PC-9 (cell line): Measurements from ENCODE around the gene PLXND1. TPM values are rescaled to one million over a fixed set of nuclear protein-coding genes. Genes with fewer than 3 reads are reported as not detected.
A peak's percentile ranks its signal among the peaks of the same experiment; 100 is the strongest.

Source experiments
- BruUV-seq: library from RNA; stranded (reverse); fragments of 400-500 nt; replicated peaks from 2 replicates; lab custom pipeline; 2021; lab: Mats Ljungman, UMichigan
- CTCF ChIA-PET: fragments of 300-600 bp; sonication (Branson Sonifier 250); formaldehyde crosslinking; loops from one replicate; lab custom pipeline; 2022; ENCODE audit warnings: antibody characterized with exemption; lab: Charles Lee
- POLR2A ChIA-PET: fragments of 300-600 bp; sonication (Branson Sonifier 250); formaldehyde crosslinking; loops from one replicate; lab custom pipeline; 2022; ENCODE audit warnings: antibody characterized with exemption; ENCODE audit not compliant: unreplicated experiment; lab: Charles Lee
- DNase-seq, 2 experiments: peaks; one replicate each; pipeline versions ENCODE4 v3.0.0 to v3.0.0-alpha.2; 2015 to 2022; ENCODE audit warnings: mixed read lengths in 1 of 2
- H2AFZ ChIP-seq: fragments of 200-600 bp; sonication (generic); 2 replicates; pipeline ENCODE4 v1.8.1; 2017; ENCODE audit warnings: antibody characterized with exemption
- H3F3A ChIP-seq: fragments of 200-600 bp; sonication (generic); 2 replicates; pipeline ENCODE4 v1.8.1; 2017; ENCODE audit warnings: antibody characterized with exemption, mild to moderate bottlenecking, low read depth; ENCODE audit not compliant: insufficient read depth
- H3K27ac ChIP-seq: fragments of 200-600 bp; sonication (generic); 2 replicates; pipeline ENCODE4 v1.6.1; 2016; ENCODE audit warnings: mixed run types
- H3K27me3 ChIP-seq: fragments of 200-600 bp; sonication (generic); 2 replicates; pipeline ENCODE4 v1.6.1; 2016; ENCODE audit warnings: low read depth, mixed run types; ENCODE audit not compliant: insufficient read depth
- H3K36me3 ChIP-seq: fragments of 200-600 bp; sonication (generic); 2 replicates; pipeline ENCODE4 v1.6.1; 2016; ENCODE audit warnings: low read depth, mixed run types
- H3K4me1 ChIP-seq: fragments of 200-600 bp; sonication (generic); replicated peaks from 2 replicates; pipeline ENCODE4 v1.6.1; 2016; ENCODE audit warnings: mixed run types; ENCODE audit not compliant: insufficient read depth
- H3K4me2 ChIP-seq: fragments of 200-600 bp; sonication (generic); 2 replicates; pipeline ENCODE4 v1.6.1; 2017; ENCODE audit warnings: mixed run types
- H3K4me3 ChIP-seq: fragments of 200-600 bp; sonication (generic); 2 replicates; pipeline ENCODE4 v1.6.1; 2016; ENCODE audit warnings: mixed run types
- H3K79me2 ChIP-seq: fragments of 200-600 bp; sonication (generic); 2 replicates; pipeline ENCODE4 v1.6.1; 2017; ENCODE audit warnings: low read depth, mixed run types
- H3K9me2 ChIP-seq: fragments of 200-600 bp; sonication (generic); 2 replicates; pipeline ENCODE4 v1.8.1; 2017; ENCODE audit warnings: mild to moderate bottlenecking; ENCODE audit not compliant: insufficient read depth
- H3K9me3 ChIP-seq: fragments of 200-600 bp; sonication (generic); 2 replicates; pipeline ENCODE4 v1.8.1; 2016; ENCODE audit warnings: low read depth; ENCODE audit not compliant: insufficient read depth
- H4K20me1 ChIP-seq: fragments of 200-600 bp; sonication (generic); 2 replicates; pipeline ENCODE4 v1.8.1; 2017; ENCODE audit not compliant: insufficient read depth
- CTCF ChIP-seq: fragments of 200-600 bp; sonication (generic); conservative IDR thresholded peaks from 2 replicates; pipeline ENCODE4 v1.6.1; 2017; ENCODE audit warnings: mixed run types, antibody characterized with exemption, mild to moderate bottlenecking, moderate library complexity
- EZH2 ChIP-seq: fragments of 200-600 bp; sonication (generic); IDR thresholded peaks from 2 replicates; pipeline ENCODE4 v1.8.0; 2017; ENCODE audit warnings: antibody characterized with exemption, low read depth
- intact Hi-C: fragments of 100-400 bp; cut with micrococcal nuclease; formaldehyde crosslinking; loops from one replicate; pipeline ENCODE4 v1.10.0; 2022; ENCODE audit not compliant: unreplicated experiment
- total RNA-seq: library from RNA; stranded (reverse); gene quantifications from 2 replicates; pipeline ENCODE4 v1.2.3, GENCODE V29; 2021

The PLXND1 gene
- total RNA-seq, 1 experiment from 2014 or later: 44.4 TPM

- Histone ChIP-seq H2AFZ (no peak overlapping the region), H3K27me3 (no peaks in the 10 kb centered on the region), H3K4me1 (peaks cover 9% of the 10 kb centered on the region), H3K9me2 (no peaks in the 10 kb centered on the region), H3K36me3 (no peaks in the 10 kb centered on the region), H3K79me2 (no peaks in the 10 kb centered on the region), H3K9me3 (no peaks in the 10 kb centered on the region), H3F3A (peaks cover 10% of the 10 kb centered on the region; the same call in 1 of the 2 replicates), H3K27ac (no peak overlapping the region), H3K4me3 (no peak overlapping the region), H4K20me1 (no peaks in the 10 kb centered on the region), H3K4me2 (no peak overlapping the region)
- intact Hi-C loops: loop anchor here (5.0 kb wide), 1 partner anchor 75 kb away; no protein-coding TSS in a partner anchor
- DNase-seq: no peak
- no TSS peak for BruUV-seq
- ChIA-PET CTCF (no interaction called here), POLR2A (no interaction called here)
- TF ChIP-seq EZH2: no peak
- no peak for TF ChIP-seq CTCF
Measured at GRCh38 chr3:129567176-129567705, 39.2 kb downstream of the PLXND1 start.

GRCh38 chr3:129565902-129566301, 40.6 kb downstream of the PLXND1 start:
- ChIA-PET POLR2A (no interaction called here), CTCF (no interaction called here)
- BruUV-seq: no TSS peak

GRCh38 chr3:129564981-129565644, 41.4 kb downstream of the PLXND1 start:
- no peak for TF ChIP-seq EZH2
- TF ChIP-seq CTCF: no peak
- no TSS peak for BruUV-seq
- CTCF ChIA-PET: no interaction called here
- Histone ChIP-seq H3K4me3 (no peak overlapping the region), H3K36me3 (no peaks in the 10 kb centered on the region), H3K27me3 (no peaks in the 10 kb centered on the region), H2AFZ (no peak overlapping the region), H3K4me1 (peaks cover 19% of the 10 kb centered on the region), H4K20me1 (no peaks in the 10 kb centered on the region), H3F3A (peaks cover 18% of the 10 kb centered on the region; the same call in 1 of the 2 replicates), H3K9me3 (no peaks in the 10 kb centered on the region), H3K79me2 (no peaks in the 10 kb centered on the region), H3K4me2 (0 out of 2 replicates have a peak overlapping the region, but pooled peaks have one; percentile 25), H3K27ac (0 out of 2 replicates have a peak overlapping the region, but pooled peaks have one; percentile 33), H3K9me2 (no peaks in the 10 kb centered on the region)
- intact Hi-C loops: loop anchor here (5.0 kb wide), 1 partner anchor 73 kb away; no protein-coding TSS in a partner anchor
- peak; percentile 76 to 79 for DNase-seq
- POLR2A ChIA-PET: interaction anchor here (0.6 to 0.9 kb wide), 2 partner anchors 156 to 556 kb away, joined by 3 read pairs; no protein-coding TSS in a partner anchor

More at GRCh38 chr3:129565902-129566301, 40.6 kb downstream of the PLXND1 start:
- TF ChIP-seq CTCF (no peak), EZH2 (no peak)
- Histone ChIP-seq H3K27ac (no peak overlapping the region), H3K4me3 (no peak overlapping the region), H3F3A (peaks cover 12% of the 10 kb centered on the region; the same call in 1 of the 2 replicates), H3K9me3 (no peaks in the 10 kb centered on the region), H2AFZ (no peak overlapping the region), H4K20me1 (no peaks in the 10 kb centered on the region), H3K4me1 (peaks cover 11% of the 10 kb centered on the region), H3K27me3 (no peaks in the 10 kb centered on the region), H3K79me2 (no peaks in the 10 kb centered on the region), H3K36me3 (no peaks in the 10 kb centered on the region), H3K9me2 (no peaks in the 10 kb centered on the region), H3K4me2 (no peak overlapping the region)
- no peak for DNase-seq
- intact Hi-C loops: loop anchor here (5.0 kb wide), 1 partner anchor 74 kb away; no protein-coding TSS in a partner anchor
